HCT116 (cell line): ENCODE measurements around the gene INTS12. TPM values are rescaled to one million over a fixed set of nuclear protein-coding genes. Genes with fewer than 3 reads are reported as not detected.

ENCODE experiments used
- ATAC-seq: fragments of 200-7000 bp; cut with Tn5 transposase; 2 replicates; pipeline ENCODE4 v1.9.1; 2020; ENCODE audit warnings: mild to moderate bottlenecking, moderate library complexity
- BruUV-seq: library from RNA; stranded (reverse); fragments of 400-500 nt; replicated peaks from 2 replicates; lab custom pipeline; 2021; lab: Mats Ljungman, UMichigan
- CTCF ChIA-PET: fragments of 300-600 bp; sonication (Branson Sonifier 250); formaldehyde crosslinking; loops from one replicate; lab custom pipeline; 2021; ENCODE audit warnings: antibody characterized with exemption; lab: Charles Lee
- POLR2A ChIA-PET: fragments of 300-600, 350-600 bp; sonication (Branson Sonifier 250); formaldehyde crosslinking; loops from one replicate; lab custom pipeline; 2021; ENCODE audit warnings: antibody characterized with exemption; lab: Charles Lee
- RAD21 ChIA-PET, 2 experiments: fragments of 300-600 bp; sonication (Branson Sonifier 250); formaldehyde crosslinking; loops; one replicate each; lab custom pipeline; 2023; ENCODE audit warnings: low total read pairs in 2 of 2; ENCODE audit not compliant: uncharacterized antibody in 2 of 2, unreplicated experiment in 2 of 2, low non-redundant PET in 1 of 2; lab: Charles Lee
- DNase-seq: peaks from one replicate; pipeline ENCODE4 v3.0.0-alpha.2; 2010; ENCODE audit warnings: low read depth, low spot score
- H2AFZ ChIP-seq: fragments of 200-600 bp; shearing (Covaris generic), sonication (generic); 2 replicates; pipeline ENCODE4 v1.6.1; 2017; ENCODE audit warnings: low read depth, mixed run types, mixed read lengths, antibody characterized with exemption, low read length; ENCODE audit not compliant: poor library complexity, severe bottlenecking
- H3K27ac ChIP-seq: 2 replicates; pipeline ENCODE4 v1.5.1; 2012; ENCODE audit warnings: low read depth, low read length
- H3K27me3 ChIP-seq: fragments of 200-600 bp; sonication (generic); 2 replicates; pipeline ENCODE4 v1.6.1; 2016; ENCODE audit warnings: mixed run types, low read length, mixed read lengths; ENCODE audit not compliant: insufficient read depth
- H3K36me3 ChIP-seq, 2 experiments: fragments of 200-500 bp in 1 of 2; fragments of 200-600 bp in 1 of 2; sonication (Bioruptor generic) in 1 of 2; sonication (generic) in 1 of 2; 2 replicates each; pipeline versions ENCODE4 v1.5.1 to v1.6.1; 2014 to 2016; ENCODE audit warnings: low read length in 2 of 2, inconsistent platforms in 1 of 2, mixed read lengths in 1 of 2, mixed run types in 1 of 2; ENCODE audit not compliant: insufficient read depth in 2 of 2, control insufficient read depth in 1 of 2
- H3K4me1 ChIP-seq, 2 experiments: fragments of 200-600 bp in 1 of 2; sonication (generic) in 1 of 2; 2 replicates each; pipeline versions ENCODE4 v1.5.1 to v1.6.1; 2012 to 2017; ENCODE audit warnings: low read length in 2 of 2, inconsistent platforms in 1 of 2, mild to moderate bottlenecking in 1 of 2, mixed read lengths in 1 of 2, mixed run types in 1 of 2, moderate library complexity in 1 of 2; ENCODE audit not compliant: insufficient read depth in 2 of 2, control insufficient read depth in 1 of 2
- H3K4me2 ChIP-seq: fragments of 200-600 bp; sonication (generic); 2 replicates; pipeline ENCODE4 v1.6.1; 2017; ENCODE audit warnings: mixed run types, low read length, mixed read lengths
- H3K4me3 ChIP-seq, 2 experiments: fragments of 200-600 bp in 1 of 2; sonication (generic) in 1 of 2; replicated peaks in 1 of 2; 2 replicates each; pipeline ENCODE4 v1.5.1; 2011 to 2016; ENCODE audit warnings: low read length in 2 of 2, control low read depth in 1 of 2, low read depth in 1 of 2, mild to moderate bottlenecking in 1 of 2, mixed read lengths in 1 of 2, mixed run types in 1 of 2
- H3K79me2 ChIP-seq: fragments of 200-600 bp; sonication (generic); 2 replicates; pipeline ENCODE4 v1.6.1; 2017; ENCODE audit warnings: mild to moderate bottlenecking, mixed run types, low read length, moderate library complexity, mixed read lengths; ENCODE audit not compliant: insufficient read depth
- H3K9ac ChIP-seq: fragments of 200-600 bp; sonication (generic); 2 replicates; pipeline ENCODE4 v1.6.1; 2016; ENCODE audit warnings: low read length, mixed read lengths
- H3K9me2 ChIP-seq: fragments of 200-600 bp; sonication (generic), shearing (Covaris generic); 2 replicates; pipeline ENCODE4 v1.6.1; 2017; ENCODE audit warnings: mixed run types, mild to moderate bottlenecking, moderate library complexity; ENCODE audit not compliant: insufficient read depth
- H3K9me3 ChIP-seq, 2 experiments: fragments of 200-500 bp in 1 of 2; fragments of 200-600 bp in 1 of 2; sonication (Bioruptor generic) in 1 of 2; sonication (generic) in 1 of 2; 2 replicates each; pipeline ENCODE4 v1.6.1; 2014 to 2017; ENCODE audit warnings: low read length in 2 of 2, mixed read lengths in 2 of 2, inconsistent platforms in 1 of 2, low read depth in 1 of 2, mild to moderate bottlenecking in 1 of 2, mixed run types in 1 of 2, moderate library complexity in 1 of 2; ENCODE audit not compliant: control insufficient read depth in 1 of 2, insufficient read depth in 1 of 2
- H4K20me1 ChIP-seq: fragments of 200-600 bp; sonication (generic), shearing (Covaris generic); 2 replicates; pipeline ENCODE4 v1.6.1; 2017; ENCODE audit warnings: mixed run types, mild to moderate bottlenecking, moderate library complexity; ENCODE audit not compliant: insufficient read depth
- CBX3 ChIP-seq: IDR thresholded peaks from 2 replicates; pipeline ENCODE4 v1.6.1; 2012; ENCODE audit warnings: low read depth
- CEBPB ChIP-seq: IDR thresholded peaks from 2 replicates; pipeline ENCODE4 v1.6.1; 2012; ENCODE audit warnings: low read depth
- EGR1 ChIP-seq: IDR thresholded peaks from 2 replicates; pipeline ENCODE4 v1.6.1; 2012; ENCODE audit warnings: low read depth
- ELF1 ChIP-seq: IDR thresholded peaks from 2 replicates; pipeline ENCODE4 v1.6.1; 2012; ENCODE audit warnings: low read depth, borderline replicate concordance
- EZH2phosphoT487 ChIP-seq: fragments of 200-600 bp; IDR thresholded peaks from 2 replicates; pipeline ENCODE4 v1.6.1; 2018; ENCODE audit warnings: antibody characterized with exemption, borderline replicate concordance
- JUND ChIP-seq: IDR thresholded peaks from 2 replicates; pipeline ENCODE4 v1.6.1; 2012
- MAX ChIP-seq: IDR thresholded peaks from 2 replicates; pipeline ENCODE4 v1.6.1; 2012
- SIN3A ChIP-seq: IDR thresholded peaks from 2 replicates; pipeline ENCODE4 v1.6.1; 2012; ENCODE audit warnings: low read depth
- SP1 ChIP-seq: IDR thresholded peaks from 2 replicates; pipeline ENCODE4 v1.6.1; 2012; ENCODE audit warnings: low read depth
- SRF ChIP-seq: IDR thresholded peaks from 2 replicates; pipeline ENCODE4 v1.6.1; 2012; ENCODE audit warnings: low read depth
- TCF7L2 ChIP-seq: IDR thresholded peaks from 2 replicates; pipeline ENCODE4 v1.7.0; 2011; ENCODE audit warnings: borderline replicate concordance, inconsistent platforms; ENCODE audit not compliant: insufficient read depth, insufficient read length; ENCODE audit errors: extremely low read depth
- YY1 ChIP-seq: IDR thresholded peaks from 2 replicates; pipeline ENCODE4 v1.6.1; 2011; ENCODE audit warnings: low read length, low read depth, moderate library complexity, mild to moderate bottlenecking; ENCODE audit not compliant: insufficient replicate concordance; ENCODE audit errors: extremely low read depth
- ZBTB33 ChIP-seq: IDR thresholded peaks from 2 replicates; pipeline ENCODE4 v1.6.1; 2011; ENCODE audit warnings: mild to moderate bottlenecking, low read length, moderate library complexity; ENCODE audit not compliant: insufficient replicate concordance; ENCODE audit errors: extremely low read depth
- ZFX ChIP-seq: fragments of 450-650 bp; IDR thresholded peaks from 2 replicates; pipeline ENCODE4 v1.6.1; 2017
- ZNF274 ChIP-seq: fragments of 200-500 bp; sonication (Bioruptor generic); IDR thresholded peaks from 2 replicates; pipeline ENCODE4 v1.6.1; 2014; ENCODE audit warnings: mild to moderate bottlenecking, low read depth, low read length, inconsistent platforms
- intact Hi-C: fragments of 100-400 bp; cut with micrococcal nuclease; formaldehyde crosslinking; loops from 2 replicates; pipeline ENCODE4 v1.10.0; 2022
- total RNA-seq: library from RNA; stranded (reverse); gene quantifications from one replicate; pipeline ENCODE4 v1.2.1, GENCODE V29; 2021; ENCODE audit not compliant: unreplicated experiment
- TF ChIP-seq, protein P1 (sequence below): IDR thresholded peaks from 2 replicates; pipeline ENCODE4 v1.6.1; 2012

Gene INTS12
- total RNA-seq, 1 experiment from 2014 or later: 18.5 TPM

- DNase-seq (no peak), ATAC-seq (no peak)
- no peaks in the 10 kb centered on the region for H3K9me3 ChIP-seq
- H2AFZ ChIP-seq: no peak overlapping the region
- no peaks in the 10 kb centered on the region for H4K20me1 ChIP-seq
- POLR2A ChIA-PET: no interaction called here
- no peaks in the 10 kb centered on the region for H3K36me3 ChIP-seq
- RAD21 ChIA-PET: no interaction called here
- no peak overlapping the region for H3K4me2 ChIP-seq
- BruUV-seq: no TSS peak
- H3K9ac ChIP-seq: no peak overlapping the region
- CTCF ChIA-PET: no interaction called here
- TF ChIP-seq SRF (no peak), CEBPB (no peak), ZBTB33 (no peak), SIN3A (no peak), EZH2phosphoT487 (no peak), MAX (no peak), EGR1 (no peak), JUND (no peak), TCF7L2 (no peak), YY1 (no peak), SP1 (no peak), ZNF274 (no peak), ELF1 (no peak), ZFX (no peak), CBX3 (no peak)
- TF ChIP-seq, protein P1, sequence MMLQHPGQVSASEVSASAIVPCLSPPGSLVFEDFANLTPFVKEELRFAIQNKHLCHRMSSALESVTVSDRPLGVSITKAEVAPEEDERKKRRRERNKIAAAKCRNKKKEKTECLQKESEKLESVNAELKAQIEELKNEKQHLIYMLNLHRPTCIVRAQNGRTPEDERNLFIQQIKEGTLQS: no peak
- no peaks in the 10 kb centered on the region for H3K79me2 ChIP-seq
- no peak overlapping the region for H3K27ac ChIP-seq
- no peak overlapping the region for H3K4me3 ChIP-seq
- H3K27me3 ChIP-seq: no peaks in the 10 kb centered on the region
- intact Hi-C loops: no loop called here
- H3K9me2 ChIP-seq: no peaks in the 10 kb centered on the region
- H3K4me1 ChIP-seq: no peaks in the 10 kb centered on the region
Measured at GRCh38 chr4:105641845-105642244, 66.6 kb downstream of the INTS12 start.
